WTC11 (cell line): Measurements from ENCODE around the gene TBC1D23. TPM values are rescaled to one million over a fixed set of nuclear protein-coding genes. Genes with fewer than 3 reads are reported as not detected.

Experiments
- ATAC-seq: fragments of 200-7000 bp; cut with Tn5 transposase; 2 replicates; pipeline ENCODE4 v1.10.0; 2021; ENCODE audit warnings: mild to moderate bottlenecking, moderate library complexity
- CTCF ChIA-PET: fragments of 300-600 bp; sonication (Branson Sonifier 250); formaldehyde crosslinking; loops from one replicate; lab custom pipeline; 2021; ENCODE audit warnings: antibody characterized with exemption; lab: Charles Lee
- POLR2A ChIA-PET: fragments of 350-600 bp; sonication (Branson Sonifier 250); formaldehyde crosslinking; loops from one replicate; lab custom pipeline; 2021; ENCODE audit warnings: antibody characterized with exemption; lab: Charles Lee
- DNase-seq: peaks from one replicate; pipeline ENCODE4 v3.0.0; 2021; ENCODE audit warnings: low spot score
- H3K27ac Mint-ChIP-seq: 2 replicates; pipeline ENCODE4 v1.8.0; 2021; ENCODE audit warnings: mixed read lengths
- H3K27me3 Mint-ChIP-seq: 2 replicates; pipeline ENCODE4 v1.8.0; 2021; ENCODE audit warnings: low read depth, mild to moderate bottlenecking, moderate library complexity, mixed read lengths
- H3K36me3 Mint-ChIP-seq: 2 replicates; pipeline ENCODE4 v1.8.0; 2021; ENCODE audit warnings: mixed read lengths
- H3K4me1 Mint-ChIP-seq: 2 replicates; pipeline ENCODE4 v1.8.0; 2022; ENCODE audit warnings: mixed read lengths
- H3K4me3 Mint-ChIP-seq: 2 replicates; pipeline ENCODE4 v1.8.0; 2021; ENCODE audit warnings: mild to moderate bottlenecking, moderate library complexity, mixed read lengths
- H3K9me3 Mint-ChIP-seq: 2 replicates; pipeline ENCODE4 v1.8.0; 2021; ENCODE audit warnings: mixed read lengths
- AR ChIP-seq: fragments of 250-450 bp; sonication (Bioruptor Pico); IDR thresholded peaks from 2 replicates; pipeline ENCODE4 v1.9.0; 2021; ENCODE audit warnings: mild to moderate bottlenecking
- E2F4 ChIP-seq: sonication (generic); formaldehyde crosslinking; IDR thresholded peaks from 2 replicates; pipeline ENCODE4 v1.8.1; 2022; ENCODE audit warnings: low read depth, mild to moderate bottlenecking, moderate library complexity, missing genetic modification reagents, borderline replicate concordance
- ETV6 ChIP-seq: sonication (generic); formaldehyde crosslinking; IDR thresholded peaks from 2 replicates; pipeline ENCODE4 v1.8.1; 2022; ENCODE audit warnings: mild to moderate bottlenecking, missing genetic modification reagents
- FOXJ3 ChIP-seq: sonication (generic); formaldehyde crosslinking; IDR thresholded peaks from 2 replicates; pipeline ENCODE4 v1.9.0; 2021; ENCODE audit warnings: missing genetic modification reagents, mild to moderate bottlenecking, borderline replicate concordance
- FOXP1 ChIP-seq: sonication (generic); formaldehyde crosslinking; IDR thresholded peaks from 2 replicates; pipeline ENCODE4 v1.8.0; 2022; ENCODE audit warnings: missing genetic modification reagents, mild to moderate bottlenecking, moderate library complexity, borderline replicate concordance
- GTF2I ChIP-seq: fragments of 250-450 bp; sonication (Bioruptor Pico); conservative IDR thresholded peaks from 2 replicates; pipeline ENCODE4 v1.4.0; 2021; ENCODE audit warnings: mild to moderate bottlenecking
- MXD4 ChIP-seq: fragments of 250-450 bp; sonication (Bioruptor Pico); IDR thresholded peaks from 2 replicates; pipeline ENCODE4 v1.8.0; 2021; ENCODE audit warnings: mild to moderate bottlenecking, moderate library complexity, borderline replicate concordance
- NFE2L1 ChIP-seq: sonication (generic); formaldehyde crosslinking; IDR thresholded peaks from 2 replicates; pipeline ENCODE4 v1.8.1; 2023; ENCODE audit warnings: missing genetic modification reagents
- SMAD3 ChIP-seq: sonication (generic); formaldehyde crosslinking; IDR thresholded peaks from 2 replicates; pipeline ENCODE4 v1.8.0; 2022; ENCODE audit warnings: missing genetic modification reagents, mild to moderate bottlenecking, borderline replicate concordance
- SOX15 ChIP-seq: fragments of 250-450 bp; sonication (Bioruptor Pico); IDR thresholded peaks from 2 replicates; pipeline ENCODE4 v1.9.0; 2021; ENCODE audit warnings: mild to moderate bottlenecking
- SP1 ChIP-seq: sonication (generic); formaldehyde crosslinking; conservative IDR thresholded peaks from 2 replicates; pipeline ENCODE4 v1.8.1; 2022; ENCODE audit warnings: missing genetic modification reagents
- TEAD4 ChIP-seq: sonication (generic); formaldehyde crosslinking; IDR thresholded peaks from 2 replicates; pipeline ENCODE4 v1.8.0; 2022; ENCODE audit warnings: mild to moderate bottlenecking, missing genetic modification reagents
- TP53 ChIP-seq: sonication (generic); formaldehyde crosslinking; IDR thresholded peaks from 2 replicates; pipeline ENCODE4 v1.8.1; 2023; ENCODE audit warnings: mild to moderate bottlenecking, missing genetic modification reagents
- ZBTB21 ChIP-seq: sonication (generic); formaldehyde crosslinking; IDR thresholded peaks from 2 replicates; pipeline ENCODE4 v1.8.1; 2023; ENCODE audit warnings: mild to moderate bottlenecking, missing genetic modification reagents, borderline replicate concordance
- ZNF232 ChIP-seq: sonication (generic); formaldehyde crosslinking; IDR thresholded peaks from 2 replicates; pipeline ENCODE4 v1.8.0; 2022; ENCODE audit warnings: mild to moderate bottlenecking, missing genetic modification reagents
- total RNA-seq: library from RNA; stranded (reverse); gene quantifications from 3 replicates; pipeline ENCODE4 v1.2.3, GENCODE V29; 2021
- TF ChIP-seq, protein P1 (sequence below): sonication (generic); formaldehyde crosslinking; IDR thresholded peaks from 2 replicates; pipeline ENCODE4 v1.8.0; 2023; ENCODE audit warnings: mild to moderate bottlenecking, missing genetic modification reagents
- TF ChIP-seq, protein P2 (sequence below): sonication (generic); formaldehyde crosslinking; IDR thresholded peaks from 2 replicates; pipeline ENCODE4 v1.8.1; 2022; ENCODE audit warnings: missing genetic modification reagents, borderline replicate concordance
- TF ChIP-seq, protein P3 (sequence below): sonication (generic); formaldehyde crosslinking; IDR thresholded peaks from 2 replicates; pipeline ENCODE4 v1.8.0; 2023; ENCODE audit warnings: missing genetic modification reagents, mild to moderate bottlenecking, borderline replicate concordance
- TF ChIP-seq, protein P4 (sequence below): sonication (generic); formaldehyde crosslinking; IDR thresholded peaks from 2 replicates; pipeline ENCODE4 v1.8.1; 2023; ENCODE audit warnings: mild to moderate bottlenecking, missing genetic modification reagents, borderline replicate concordance
- TF ChIP-seq, protein P5 (sequence below): sonication (generic); formaldehyde crosslinking; IDR thresholded peaks from 2 replicates; pipeline ENCODE4 v1.8.0; 2023; ENCODE audit warnings: missing genetic modification reagents

Gene TBC1D23
- total RNA-seq, 1 experiment from 2014 or later: 73.6 TPM

- CTCF ChIA-PET: interaction anchor here (1.1 kb wide), 1 partner anchor 432 kb away, joined by 4 read pairs; no protein-coding TSS in a partner anchor
- Mint-ChIP-seq H3K27ac (peak overlapping the region; percentile 85), H3K4me1 (peaks cover 43% of the 10 kb centered on the region), H3K27me3 (no peaks in the 10 kb centered on the region), H3K36me3 (no peaks in the 10 kb centered on the region), H3K4me3 (peak overlapping the region; percentile 95), H3K9me3 (no peaks in the 10 kb centered on the region)
- TF ChIP-seq, protein P1, sequence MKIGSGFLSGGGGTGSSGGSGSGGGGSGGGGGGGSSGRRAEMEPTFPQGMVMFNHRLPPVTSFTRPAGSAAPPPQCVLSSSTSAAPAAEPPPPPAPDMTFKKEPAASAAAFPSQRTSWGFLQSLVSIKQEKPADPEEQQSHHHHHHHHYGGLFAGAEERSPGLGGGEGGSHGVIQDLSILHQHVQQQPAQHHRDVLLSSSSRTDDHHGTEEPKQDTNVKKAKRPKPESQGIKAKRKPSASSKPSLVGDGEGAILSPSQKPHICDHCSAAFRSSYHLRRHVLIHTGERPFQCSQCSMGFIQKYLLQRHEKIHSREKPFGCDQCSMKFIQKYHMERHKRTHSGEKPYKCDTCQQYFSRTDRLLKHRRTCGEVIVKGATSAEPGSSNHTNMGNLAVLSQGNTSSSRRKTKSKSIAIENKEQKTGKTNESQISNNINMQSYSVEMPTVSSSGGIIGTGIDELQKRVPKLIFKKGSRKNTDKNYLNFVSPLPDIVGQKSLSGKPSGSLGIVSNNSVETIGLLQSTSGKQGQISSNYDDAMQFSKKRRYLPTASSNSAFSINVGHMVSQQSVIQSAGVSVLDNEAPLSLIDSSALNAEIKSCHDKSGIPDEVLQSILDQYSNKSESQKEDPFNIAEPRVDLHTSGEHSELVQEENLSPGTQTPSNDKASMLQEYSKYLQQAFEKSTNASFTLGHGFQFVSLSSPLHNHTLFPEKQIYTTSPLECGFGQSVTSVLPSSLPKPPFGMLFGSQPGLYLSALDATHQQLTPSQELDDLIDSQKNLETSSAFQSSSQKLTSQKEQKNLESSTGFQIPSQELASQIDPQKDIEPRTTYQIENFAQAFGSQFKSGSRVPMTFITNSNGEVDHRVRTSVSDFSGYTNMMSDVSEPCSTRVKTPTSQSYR (CRISPR knock-in tag): no peak
- TF ChIP-seq, protein P2, sequence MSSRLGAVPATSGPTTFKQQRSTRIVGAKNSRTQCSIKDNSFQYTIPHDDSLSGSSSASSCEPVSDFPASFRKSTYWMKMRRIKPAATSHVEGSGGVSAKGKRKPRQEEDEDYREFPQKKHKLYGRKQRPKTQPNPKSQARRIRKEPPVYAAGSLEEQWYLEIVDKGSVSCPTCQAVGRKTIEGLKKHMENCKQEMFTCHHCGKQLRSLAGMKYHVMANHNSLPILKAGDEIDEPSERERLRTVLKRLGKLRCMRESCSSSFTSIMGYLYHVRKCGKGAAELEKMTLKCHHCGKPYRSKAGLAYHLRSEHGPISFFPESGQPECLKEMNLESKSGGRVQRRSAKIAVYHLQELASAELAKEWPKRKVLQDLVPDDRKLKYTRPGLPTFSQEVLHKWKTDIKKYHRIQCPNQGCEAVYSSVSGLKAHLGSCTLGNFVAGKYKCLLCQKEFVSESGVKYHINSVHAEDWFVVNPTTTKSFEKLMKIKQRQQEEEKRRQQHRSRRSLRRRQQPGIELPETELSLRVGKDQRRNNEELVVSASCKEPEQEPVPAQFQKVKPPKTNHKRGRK: no peak
- TF ChIP-seq ZBTB21 (CRISPR knock-in tag) (no peak), SMAD3 (no peak), SP1 (CRISPR knock-in tag) (no peak), ZNF232 (CRISPR knock-in tag) (no peak), MXD4 (CRISPR knock-in tag) (no peak), AR (CRISPR knock-in tag) (no peak), TP53 (CRISPR knock-in tag) (no peak), FOXJ3 (CRISPR knock-in tag) (no peak), TEAD4 (CRISPR knock-in tag) (no peak), FOXP1 (CRISPR knock-in tag) (no peak), E2F4 (CRISPR knock-in tag) (no peak), ETV6 (CRISPR knock-in tag) (no peak), GTF2I (CRISPR knock-in tag) (no peak), SOX15 (CRISPR knock-in tag) (no peak), NFE2L1 (CRISPR knock-in tag) (no peak)
- TF ChIP-seq, protein P3, sequence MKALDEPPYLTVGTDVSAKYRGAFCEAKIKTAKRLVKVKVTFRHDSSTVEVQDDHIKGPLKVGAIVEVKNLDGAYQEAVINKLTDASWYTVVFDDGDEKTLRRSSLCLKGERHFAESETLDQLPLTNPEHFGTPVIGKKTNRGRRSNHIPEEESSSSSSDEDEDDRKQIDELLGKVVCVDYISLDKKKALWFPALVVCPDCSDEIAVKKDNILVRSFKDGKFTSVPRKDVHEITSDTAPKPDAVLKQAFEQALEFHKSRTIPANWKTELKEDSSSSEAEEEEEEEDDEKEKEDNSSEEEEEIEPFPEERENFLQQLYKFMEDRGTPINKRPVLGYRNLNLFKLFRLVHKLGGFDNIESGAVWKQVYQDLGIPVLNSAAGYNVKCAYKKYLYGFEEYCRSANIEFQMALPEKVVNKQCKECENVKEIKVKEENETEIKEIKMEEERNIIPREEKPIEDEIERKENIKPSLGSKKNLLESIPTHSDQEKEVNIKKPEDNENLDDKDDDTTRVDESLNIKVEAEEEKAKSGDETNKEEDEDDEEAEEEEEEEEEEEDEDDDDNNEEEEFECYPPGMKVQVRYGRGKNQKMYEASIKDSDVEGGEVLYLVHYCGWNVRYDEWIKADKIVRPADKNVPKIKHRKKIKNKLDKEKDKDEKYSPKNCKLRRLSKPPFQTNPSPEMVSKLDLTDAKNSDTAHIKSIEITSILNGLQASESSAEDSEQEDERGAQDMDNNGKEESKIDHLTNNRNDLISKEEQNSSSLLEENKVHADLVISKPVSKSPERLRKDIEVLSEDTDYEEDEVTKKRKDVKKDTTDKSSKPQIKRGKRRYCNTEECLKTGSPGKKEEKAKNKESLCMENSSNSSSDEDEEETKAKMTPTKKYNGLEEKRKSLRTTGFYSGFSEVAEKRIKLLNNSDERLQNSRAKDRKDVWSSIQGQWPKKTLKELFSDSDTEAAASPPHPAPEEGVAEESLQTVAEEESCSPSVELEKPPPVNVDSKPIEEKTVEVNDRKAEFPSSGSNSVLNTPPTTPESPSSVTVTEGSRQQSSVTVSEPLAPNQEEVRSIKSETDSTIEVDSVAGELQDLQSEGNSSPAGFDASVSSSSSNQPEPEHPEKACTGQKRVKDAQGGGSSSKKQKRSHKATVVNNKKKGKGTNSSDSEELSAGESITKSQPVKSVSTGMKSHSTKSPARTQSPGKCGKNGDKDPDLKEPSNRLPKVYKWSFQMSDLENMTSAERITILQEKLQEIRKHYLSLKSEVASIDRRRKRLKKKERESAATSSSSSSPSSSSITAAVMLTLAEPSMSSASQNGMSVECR (CRISPR knock-in tag): no peak
- TF ChIP-seq, protein P4, sequence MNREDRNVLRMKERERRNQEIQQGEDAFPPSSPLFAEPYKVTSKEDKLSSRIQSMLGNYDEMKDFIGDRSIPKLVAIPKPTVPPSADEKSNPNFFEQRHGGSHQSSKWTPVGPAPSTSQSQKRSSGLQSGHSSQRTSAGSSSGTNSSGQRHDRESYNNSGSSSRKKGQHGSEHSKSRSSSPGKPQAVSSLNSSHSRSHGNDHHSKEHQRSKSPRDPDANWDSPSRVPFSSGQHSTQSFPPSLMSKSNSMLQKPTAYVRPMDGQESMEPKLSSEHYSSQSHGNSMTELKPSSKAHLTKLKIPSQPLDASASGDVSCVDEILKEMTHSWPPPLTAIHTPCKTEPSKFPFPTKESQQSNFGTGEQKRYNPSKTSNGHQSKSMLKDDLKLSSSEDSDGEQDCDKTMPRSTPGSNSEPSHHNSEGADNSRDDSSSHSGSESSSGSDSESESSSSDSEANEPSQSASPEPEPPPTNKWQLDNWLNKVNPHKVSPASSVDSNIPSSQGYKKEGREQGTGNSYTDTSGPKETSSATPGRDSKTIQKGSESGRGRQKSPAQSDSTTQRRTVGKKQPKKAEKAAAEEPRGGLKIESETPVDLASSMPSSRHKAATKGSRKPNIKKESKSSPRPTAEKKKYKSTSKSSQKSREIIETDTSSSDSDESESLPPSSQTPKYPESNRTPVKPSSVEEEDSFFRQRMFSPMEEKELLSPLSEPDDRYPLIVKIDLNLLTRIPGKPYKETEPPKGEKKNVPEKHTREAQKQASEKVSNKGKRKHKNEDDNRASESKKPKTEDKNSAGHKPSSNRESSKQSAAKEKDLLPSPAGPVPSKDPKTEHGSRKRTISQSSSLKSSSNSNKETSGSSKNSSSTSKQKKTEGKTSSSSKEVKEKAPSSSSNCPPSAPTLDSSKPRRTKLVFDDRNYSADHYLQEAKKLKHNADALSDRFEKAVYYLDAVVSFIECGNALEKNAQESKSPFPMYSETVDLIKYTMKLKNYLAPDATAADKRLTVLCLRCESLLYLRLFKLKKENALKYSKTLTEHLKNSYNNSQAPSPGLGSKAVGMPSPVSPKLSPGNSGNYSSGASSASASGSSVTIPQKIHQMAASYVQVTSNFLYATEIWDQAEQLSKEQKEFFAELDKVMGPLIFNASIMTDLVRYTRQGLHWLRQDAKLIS: no peak
- TF ChIP-seq, protein P5, sequence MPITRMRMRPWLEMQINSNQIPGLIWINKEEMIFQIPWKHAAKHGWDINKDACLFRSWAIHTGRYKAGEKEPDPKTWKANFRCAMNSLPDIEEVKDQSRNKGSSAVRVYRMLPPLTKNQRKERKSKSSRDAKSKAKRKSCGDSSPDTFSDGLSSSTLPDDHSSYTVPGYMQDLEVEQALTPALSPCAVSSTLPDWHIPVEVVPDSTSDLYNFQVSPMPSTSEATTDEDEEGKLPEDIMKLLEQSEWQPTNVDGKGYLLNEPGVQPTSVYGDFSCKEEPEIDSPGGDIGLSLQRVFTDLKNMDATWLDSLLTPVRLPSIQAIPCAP (CRISPR knock-in tag): no peak
- POLR2A ChIA-PET: no interaction called here
- no peak for ATAC-seq
- DNase-seq: no peak
Observed at GRCh38 chr3:100263583-100263982, 2.8 kb downstream of the TBC1D23 start.
